Measurements from ENCODE around the gene UBE2Q1.
A peak's percentile ranks its signal among the peaks of the same experiment; 100 is the strongest.

UBE2Q1 gene

GRCh38 chr1:154501423-154502065 lies 56.9 kb downstream of the UBE2Q1 start:
- DNase-seq: peak in 1 of 2 donors; percentile 16

- no peak for DNase-seq
These were observed 57.9 kb downstream of the UBE2Q1 start for GRCh38 chr1:154500533-154500932.

GRCh38 chr1:154499446-154499845 lies 59.0 kb downstream of the UBE2Q1 start:
- DNase-seq: no peak

Data from inflammatory macrophage treated with lipopolysaccharide for 1 hour (primary cell).